ENCODE data around the gene BORA. TPM values are rescaled to one million over a fixed set of nuclear protein-coding genes. Genes with fewer than 3 reads are reported as not detected.

The BORA gene
- total RNA-seq, 1 donor from 2014 or later: 51.9 TPM

DNA sequence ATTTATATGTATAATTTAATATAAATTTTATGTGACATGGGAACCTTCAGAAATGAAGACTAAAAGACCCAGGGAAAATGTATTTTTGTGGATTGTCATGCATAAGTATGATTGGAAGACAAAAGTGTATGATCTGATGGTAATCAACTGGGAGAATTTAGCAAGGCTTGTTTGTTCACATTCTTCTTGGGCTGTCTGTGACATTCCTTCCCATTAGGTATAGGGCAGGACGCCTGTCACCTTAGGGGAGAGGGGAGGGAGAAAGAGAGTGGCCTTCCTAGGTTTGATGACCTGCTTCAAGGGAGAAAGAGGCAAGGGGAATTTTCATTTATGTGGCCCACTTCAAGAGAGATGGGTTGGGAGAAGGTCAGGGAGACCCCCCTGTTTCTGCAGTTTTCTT lies 76.6 kb downstream of the BORA start:
- Histone ChIP-seq H3K4me3 (no peak overlapping the region), H3K27me3 (no peaks in the 10 kb centered on the region), H3K9me3 (ENCODE audit: low read depth) (no peaks in the 10 kb centered on the region), H3K36me3 (peaks cover 4% of the 10 kb centered on the region), H3K79me2 (ENCODE audit: low read depth) (no peaks in the 10 kb centered on the region), H3K4me2 (no peak overlapping the region), H3K27ac (no peak overlapping the region), H3K9ac (no peak overlapping the region), H4K20me1 (ENCODE audit: low read depth) (peaks cover 5% of the 10 kb centered on the region), H3K4me1 (no peaks in the 10 kb centered on the region), H2AFZ (replicated peaks) (no peak overlapping the region), H3F3A (ENCODE audit: low read depth) (peaks cover 7% of the 10 kb centered on the region)
- Mint-ChIP-seq H3K4me1 (no peaks in the 10 kb centered on the region), H3K4me3 (no peak overlapping the region), H3K36me3 (peaks cover 22% of the 10 kb centered on the region), H3K9me3 (no peaks in the 10 kb centered on the region), H3K27ac (no peak overlapping the region), H3K27me3 (ENCODE audit: insufficient read depth, low read depth) (no peaks in the 10 kb centered on the region)
- TF ChIP-seq EZH2 (IDR thresholded peaks at IDR 0.05) (no peak), EZH2phosphoT487 (IDR thresholded peaks at IDR 0.05) (no peak)
- TF ChIP-seq, protein P1, sequence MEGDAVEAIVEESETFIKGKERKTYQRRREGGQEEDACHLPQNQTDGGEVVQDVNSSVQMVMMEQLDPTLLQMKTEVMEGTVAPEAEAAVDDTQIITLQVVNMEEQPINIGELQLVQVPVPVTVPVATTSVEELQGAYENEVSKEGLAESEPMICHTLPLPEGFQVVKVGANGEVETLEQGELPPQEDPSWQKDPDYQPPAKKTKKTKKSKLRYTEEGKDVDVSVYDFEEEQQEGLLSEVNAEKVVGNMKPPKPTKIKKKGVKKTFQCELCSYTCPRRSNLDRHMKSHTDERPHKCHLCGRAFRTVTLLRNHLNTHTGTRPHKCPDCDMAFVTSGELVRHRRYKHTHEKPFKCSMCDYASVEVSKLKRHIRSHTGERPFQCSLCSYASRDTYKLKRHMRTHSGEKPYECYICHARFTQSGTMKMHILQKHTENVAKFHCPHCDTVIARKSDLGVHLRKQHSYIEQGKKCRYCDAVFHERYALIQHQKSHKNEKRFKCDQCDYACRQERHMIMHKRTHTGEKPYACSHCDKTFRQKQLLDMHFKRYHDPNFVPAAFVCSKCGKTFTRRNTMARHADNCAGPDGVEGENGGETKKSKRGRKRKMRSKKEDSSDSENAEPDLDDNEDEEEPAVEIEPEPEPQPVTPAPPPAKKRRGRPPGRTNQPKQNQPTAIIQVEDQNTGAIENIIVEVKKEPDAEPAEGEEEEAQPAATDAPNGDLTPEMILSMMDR (IDR thresholded peaks at IDR 0.05): no peak
- no peak for DNase-seq (ENCODE audit: low spot score)

Small RNAs within 50 kb of the gene (small RNA-seq; reads per million reads assigned to genes)
- gene RNU6-80P: not detected

Other genes with a start within 250 kb of the BORA start
- gene MZT1, start 294 bp upstream of the BORA start, total RNA-seq (ENCODE audit: low replicate concordance): 63.5 and 80.3 TPM in 2 replicates
- 39.1 and 62.0 TPM in 2 replicates for gene DIS3, start 54.0 kb downstream of the BORA start, total RNA-seq (ENCODE audit: low replicate concordance)
- gene PIBF1, start 54.2 kb downstream of the BORA start, total RNA-seq (ENCODE audit: low replicate concordance): 23.5 and 44.8 TPM in 2 replicates

Data from neural progenitor cell (in vitro differentiated cells).